Breast epithelium (tissue), 3 donors: ENCODE data around the gene MLH1.
"Not testable (repeated sequence)": the region's sequence is repeated elsewhere in the genome, so short reads cannot be mapped to it uniquely, and the experiment has no call there.

Source experiments
- POLR2A ChIP-seq: fragments of 450-650 bp; IDR thresholded peaks from one replicate; pipeline ENCODE4 v1.6.1; 2016; ENCODE audit warnings: antibody characterized with exemption, mild to moderate bottlenecking, moderate library complexity
- TF ChIP-seq, protein P1 (sequence below), 3 donors: fragments of 450-650 bp; IDR thresholded peaks; one replicate each; pipeline ENCODE4 v1.5.1; 2016 to 2017; ENCODE audit warnings: antibody characterized with exemption in 3 of 3, mild to moderate bottlenecking in 3 of 3, moderate library complexity in 3 of 3

DNA sequence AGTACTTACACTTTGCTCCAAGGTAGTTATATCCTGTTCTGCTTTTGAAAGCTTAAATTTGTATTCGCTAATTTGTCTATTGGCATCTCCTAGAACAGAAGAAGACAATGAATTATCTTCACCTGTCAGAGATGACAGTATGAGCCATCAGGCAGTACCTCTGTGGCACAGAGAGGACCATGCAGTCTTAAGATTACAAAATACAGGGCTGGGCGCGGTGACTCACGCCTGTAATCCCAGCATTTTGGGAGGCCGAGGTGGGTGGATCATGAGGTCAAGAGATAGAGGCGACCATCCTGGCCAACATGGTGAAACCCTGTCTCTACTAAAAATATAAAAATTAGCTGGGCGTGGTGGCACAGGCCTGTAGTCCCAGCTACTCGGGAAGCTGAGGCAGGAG is 61.8 kb downstream of the MLH1 start:
- TF ChIP-seq, protein P1, sequence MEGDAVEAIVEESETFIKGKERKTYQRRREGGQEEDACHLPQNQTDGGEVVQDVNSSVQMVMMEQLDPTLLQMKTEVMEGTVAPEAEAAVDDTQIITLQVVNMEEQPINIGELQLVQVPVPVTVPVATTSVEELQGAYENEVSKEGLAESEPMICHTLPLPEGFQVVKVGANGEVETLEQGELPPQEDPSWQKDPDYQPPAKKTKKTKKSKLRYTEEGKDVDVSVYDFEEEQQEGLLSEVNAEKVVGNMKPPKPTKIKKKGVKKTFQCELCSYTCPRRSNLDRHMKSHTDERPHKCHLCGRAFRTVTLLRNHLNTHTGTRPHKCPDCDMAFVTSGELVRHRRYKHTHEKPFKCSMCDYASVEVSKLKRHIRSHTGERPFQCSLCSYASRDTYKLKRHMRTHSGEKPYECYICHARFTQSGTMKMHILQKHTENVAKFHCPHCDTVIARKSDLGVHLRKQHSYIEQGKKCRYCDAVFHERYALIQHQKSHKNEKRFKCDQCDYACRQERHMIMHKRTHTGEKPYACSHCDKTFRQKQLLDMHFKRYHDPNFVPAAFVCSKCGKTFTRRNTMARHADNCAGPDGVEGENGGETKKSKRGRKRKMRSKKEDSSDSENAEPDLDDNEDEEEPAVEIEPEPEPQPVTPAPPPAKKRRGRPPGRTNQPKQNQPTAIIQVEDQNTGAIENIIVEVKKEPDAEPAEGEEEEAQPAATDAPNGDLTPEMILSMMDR (IDR thresholded peaks at IDR 0.05) = not testable (repeated sequence)
- not testable (repeated sequence) for TF ChIP-seq POLR2A
